Right atrium auricular region (tissue), 2 donors: ENCODE measurements around the gene TOMM22. TPM values are rescaled to one million over a fixed set of nuclear protein-coding genes. Genes with fewer than 3 reads are reported as not detected.

Source experiments
- DNase-seq: peaks from one replicate; pipeline ENCODE4 v3.0.0-alpha.2; 2019; ENCODE audit warnings: low spot score
- H3K27ac ChIP-seq, 2 donors: fragments of 200-600 bp; sonication (generic); 1 replicate in 1 of 2; 2 replicates in 1 of 2; pipeline ENCODE4 v1.5.1; 2016 to 2019
- H3K27me3 ChIP-seq, 2 donors: fragments of 200-600 bp; sonication (generic); one replicate each; pipeline versions ENCODE4 v1.5.1 to v1.6.0; 2017 to 2019
- H3K36me3 ChIP-seq: fragments of 200-600 bp; sonication (generic); one replicate; pipeline ENCODE4 v1.5.1; 2016
- H3K4me1 ChIP-seq, 2 donors: fragments of 200-600 bp; sonication (generic); one replicate each; pipeline versions ENCODE4 v1.5.1 to v1.6.0; 2017 to 2019
- H3K4me3 ChIP-seq, 2 donors: fragments of 200-600 bp; sonication (generic); 1 replicate in 1 of 2; 2 replicates in 1 of 2; pipeline ENCODE4 v1.5.1; 2017 to 2019; ENCODE audit warnings: mild to moderate bottlenecking in 1 of 2, moderate library complexity in 1 of 2
- H3K9me3 ChIP-seq, 2 donors: fragments of 200-600 bp; sonication (generic); one replicate each; pipeline ENCODE4 v1.5.1; 2019
- total RNA-seq, 2 donors: library from RNA; depleted of rRNA; stranded (reverse); fragments of >200 nt; gene quantifications; one replicate each; pipeline ENCODE4 v1.1.0, GENCODE V29; 2016
- TF ChIP-seq, protein P1 (sequence below), 2 donors: fragments of 200-600 bp; sonication (generic); IDR thresholded peaks; one replicate each; pipeline ENCODE4 v1.5.1; 2019; ENCODE audit warnings: antibody characterized with exemption in 2 of 2

TOMM22 gene
- total RNA-seq, 2 donors from 2014 or later, result 36.9 to 42.5 TPM

- Histone ChIP-seq H3K4me3 (no peak overlapping the region), H3K4me1 (peaks cover 0 to 20% of the 10 kb centered on the region in 2 donors), H3K36me3 (peaks cover 64% of the 10 kb centered on the region)
Measured at GRCh38 chr22:38685761-38686160, 4.0 kb downstream of the TOMM22 start.

GRCh38 chr22:38689651-38690050, 7.9 kb downstream of the TOMM22 start:
- peaks cover 62% of the 10 kb centered on the region for H3K36me3 ChIP-seq
- TF ChIP-seq, protein P1, sequence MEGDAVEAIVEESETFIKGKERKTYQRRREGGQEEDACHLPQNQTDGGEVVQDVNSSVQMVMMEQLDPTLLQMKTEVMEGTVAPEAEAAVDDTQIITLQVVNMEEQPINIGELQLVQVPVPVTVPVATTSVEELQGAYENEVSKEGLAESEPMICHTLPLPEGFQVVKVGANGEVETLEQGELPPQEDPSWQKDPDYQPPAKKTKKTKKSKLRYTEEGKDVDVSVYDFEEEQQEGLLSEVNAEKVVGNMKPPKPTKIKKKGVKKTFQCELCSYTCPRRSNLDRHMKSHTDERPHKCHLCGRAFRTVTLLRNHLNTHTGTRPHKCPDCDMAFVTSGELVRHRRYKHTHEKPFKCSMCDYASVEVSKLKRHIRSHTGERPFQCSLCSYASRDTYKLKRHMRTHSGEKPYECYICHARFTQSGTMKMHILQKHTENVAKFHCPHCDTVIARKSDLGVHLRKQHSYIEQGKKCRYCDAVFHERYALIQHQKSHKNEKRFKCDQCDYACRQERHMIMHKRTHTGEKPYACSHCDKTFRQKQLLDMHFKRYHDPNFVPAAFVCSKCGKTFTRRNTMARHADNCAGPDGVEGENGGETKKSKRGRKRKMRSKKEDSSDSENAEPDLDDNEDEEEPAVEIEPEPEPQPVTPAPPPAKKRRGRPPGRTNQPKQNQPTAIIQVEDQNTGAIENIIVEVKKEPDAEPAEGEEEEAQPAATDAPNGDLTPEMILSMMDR (IDR thresholded peaks at IDR 0.05), result no peak
- H3K4me1 ChIP-seq, result no peaks in the 10 kb centered on the region
- H3K27me3 ChIP-seq, result no peaks in the 10 kb centered on the region
- no peak overlapping the region for H3K4me3 ChIP-seq
- no peak overlapping the region for H3K27ac ChIP-seq
- no peak for DNase-seq
- H3K9me3 ChIP-seq, result no peaks in the 10 kb centered on the region

More at GRCh38 chr22:38685761-38686160, 4.0 kb downstream of the TOMM22 start:
- Histone ChIP-seq H3K9me3 (no peaks in the 10 kb centered on the region), H3K27me3 (no peaks in the 10 kb centered on the region), H3K27ac (no peak overlapping the region)
- no peak for DNase-seq
- TF ChIP-seq, protein P1 (IDR thresholded peaks at IDR 0.05), result no peak

DNA sequence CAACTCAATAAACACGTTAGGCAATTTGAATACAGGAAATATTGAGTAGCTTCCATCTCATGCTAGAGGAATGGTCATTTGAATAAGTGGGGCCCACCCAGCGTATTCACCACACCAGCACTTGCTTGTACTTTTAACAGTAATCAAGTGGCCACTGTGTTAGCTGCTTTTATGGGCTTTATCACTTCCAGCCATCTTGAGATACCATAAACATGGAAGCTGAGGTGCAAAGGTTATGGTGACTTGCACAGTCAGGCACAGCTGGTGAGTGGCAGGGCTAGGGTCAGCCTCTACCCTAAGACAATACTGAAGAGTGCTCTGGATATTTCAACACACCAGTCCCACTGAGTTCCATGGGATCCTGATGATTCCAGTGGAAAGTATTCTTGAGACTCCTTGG, 12.3 kb downstream of the TOMM22 start:
- no peak for DNase-seq
- Histone ChIP-seq H3K27me3 (no peaks in the 10 kb centered on the region), H3K4me3 (no peak overlapping the region), H3K36me3 (peaks cover 18% of the 10 kb centered on the region), H3K4me1 (peaks cover 0 to 42% of the 10 kb centered on the region in 2 donors), H3K9me3 (no peaks in the 10 kb centered on the region), H3K27ac (no peak overlapping the region)
- TF ChIP-seq, protein P1 (IDR thresholded peaks at IDR 0.05), result no peak

DNA sequence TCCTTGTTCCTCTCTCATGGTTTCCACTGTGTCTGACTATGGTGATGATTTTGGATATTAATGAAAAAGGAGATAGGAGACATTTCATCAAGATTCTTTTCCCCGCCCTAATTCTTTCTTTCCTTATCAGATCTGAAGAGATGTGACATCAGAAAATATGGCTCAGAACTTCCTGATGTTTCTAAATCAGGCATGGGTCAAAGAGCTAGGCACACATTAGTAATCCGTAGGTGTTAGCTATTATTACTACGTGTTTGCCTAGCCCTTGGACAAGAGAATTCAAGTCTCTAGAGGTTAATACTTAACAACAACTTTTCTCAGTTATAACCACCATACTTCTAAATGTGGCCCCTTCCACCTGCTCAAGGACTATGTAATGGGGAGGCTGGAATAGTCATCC, 13.2 kb downstream of the TOMM22 start:
- no peak overlapping the region for H3K27ac ChIP-seq
- no peaks in the 10 kb centered on the region for H3K9me3 ChIP-seq
- TF ChIP-seq, protein P1 (IDR thresholded peaks at IDR 0.05), result no peak
- H3K36me3 ChIP-seq, result peaks cover 12% of the 10 kb centered on the region
- H3K4me1 ChIP-seq, result peaks cover 0 to 51% of the 10 kb centered on the region in 2 donors
- no peaks in the 10 kb centered on the region for H3K27me3 ChIP-seq
- DNase-seq, result no peak
- H3K4me3 ChIP-seq, result no peak overlapping the region

- TF ChIP-seq, protein P1 (IDR thresholded peaks at IDR 0.05), result no peak
- peaks cover 6% of the 10 kb centered on the region for H3K36me3 ChIP-seq
- peak overlapping the region; percentile 68 to 100 for H3K27ac ChIP-seq
- peaks cover 0 to 57% of the 10 kb centered on the region in 2 donors for H3K4me1 ChIP-seq
- peak overlapping the region in 1 of 2 donors; percentile 94 for H3K4me3 ChIP-seq
- H3K27me3 ChIP-seq, result no peaks in the 10 kb centered on the region
- DNase-seq, result peak; percentile 71
- H3K9me3 ChIP-seq, result no peaks in the 10 kb centered on the region
Measured at GRCh38 chr22:38696606-38697424, 15.1 kb downstream of the TOMM22 start.
